NCI-H345 (cell line): ENCODE results near the gene PSMC1.

Experiments used
- DNase-seq: peaks from one replicate; lab custom pipeline; 2025; lab: John Stamatoyannopoulos, UW

Gene PSMC1

GRCh38 chr14:90302529-90303303, 46.4 kb downstream of the PSMC1 start:
- no peak for DNase-seq

- no peak for DNase-seq
Observed at GRCh38 chr14:90303473-90303872, 47.1 kb downstream of the PSMC1 start.

- DNase-seq = no peak
Observed at GRCh38 chr14:90304502-90304901, 48.1 kb downstream of the PSMC1 start.

- peak; percentile 25 for DNase-seq
Observed at GRCh38 chr14:90305176-90305601, 48.8 kb downstream of the PSMC1 start.

- DNase-seq = no peak
Observed at GRCh38 chr14:90308561-90308960, 52.2 kb downstream of the PSMC1 start.

- no peak for DNase-seq
Observed at GRCh38 chr14:90317286-90317685, 60.9 kb downstream of the PSMC1 start.

- no peak for DNase-seq
Observed at GRCh38 chr14:90318016-90318415, 61.7 kb downstream of the PSMC1 start.

- no peak for DNase-seq
Observed at GRCh38 chr14:90319173-90319572, 62.8 kb downstream of the PSMC1 start.

GRCh38 chr14:90319634-90320541, 63.5 kb downstream of the PSMC1 start:
- DNase-seq = no peak

GRCh38 chr14:90321891-90322290, 65.5 kb downstream of the PSMC1 start:
- DNase-seq = no peak
